GM21528 (cell line): Measurements from ENCODE around the gene PPFIA1.
"Not testable (repeated sequence)": the region's sequence is repeated elsewhere in the genome, so short reads cannot be mapped to it uniquely, and the experiment has no call there.

ENCODE experiments used
- ATAC-seq: cut with Tn5 transposase; IDR thresholded peaks from one replicate; pipeline ENCODE4 v1.9.1; 2021; ENCODE audit warnings: mild to moderate bottlenecking, moderate library complexity; ENCODE audit not compliant: unreplicated experiment, low FRiP score

The PPFIA1 gene

GRCh38 chr11:70407814-70408213 is 137.3 kb downstream of the PPFIA1 start:
- no peak for ATAC-seq

- ATAC-seq, result not testable (repeated sequence)
These were observed 137.8 kb downstream of the PPFIA1 start for GRCh38 chr11:70408326-70408725.

- ATAC-seq, result no peak
These were observed 138.9 kb downstream of the PPFIA1 start for GRCh38 chr11:70409437-70409836.

- ATAC-seq, result no peak
These were observed 139.4 kb downstream of the PPFIA1 start for GRCh38 chr11:70409871-70410270.

GRCh38 chr11:70410276-70411205 is 140.1 kb downstream of the PPFIA1 start:
- no peak for ATAC-seq

- ATAC-seq, result no peak
These were observed 141.4 kb downstream of the PPFIA1 start for GRCh38 chr11:70411713-70412452.

- ATAC-seq, result no peak
These were observed 142.7 kb downstream of the PPFIA1 start for GRCh38 chr11:70413151-70413550.

GRCh38 chr11:70414341-70415100 is 144.0 kb downstream of the PPFIA1 start:
- no peak for ATAC-seq

GRCh38 chr11:70415191-70415590 is 144.7 kb downstream of the PPFIA1 start:
- ATAC-seq, result no peak

- no peak for ATAC-seq
These were observed 145.3 kb downstream of the PPFIA1 start for GRCh38 chr11:70415642-70416395.

- ATAC-seq, result no peak
These were observed 146.4 kb downstream of the PPFIA1 start for GRCh38 chr11:70416881-70417280.

- no peak for ATAC-seq
These were observed 147.6 kb downstream of the PPFIA1 start for GRCh38 chr11:70418130-70418529.

GRCh38 chr11:70419307-70420007 is 149.0 kb downstream of the PPFIA1 start:
- no peak for ATAC-seq

GRCh38 chr11:70420008-70420464 is 149.5 kb downstream of the PPFIA1 start:
- ATAC-seq, result no peak

- ATAC-seq, result no peak
These were observed 150.0 kb downstream of the PPFIA1 start for GRCh38 chr11:70420496-70420895.

GRCh38 chr11:70421123-70421522 is 150.6 kb downstream of the PPFIA1 start:
- ATAC-seq, result no peak

- no peak for ATAC-seq
These were observed 152.4 kb downstream of the PPFIA1 start for GRCh38 chr11:70422692-70423522.
